T-helper 1 cell treated with Interleukin-12 subunit alpha and Interleukin-12 subunit beta and Interleukin-4 antibody, amounts not matched to agents 30 ng/mL and 1 ng/mL, for 36 hours (primary cell): Measurements from ENCODE around the gene ECHS1. TPM values are rescaled to one million over a fixed set of nuclear protein-coding genes. Genes with fewer than 3 reads are reported as not detected.
"Not testable (repeated sequence)": the region's sequence is repeated elsewhere in the genome, so short reads cannot be mapped to it uniquely, and the experiment has no call there.

Experiments
- intact Hi-C: fragments of 100-400 bp; cut with micrococcal nuclease; formaldehyde crosslinking; loops from one replicate; pipeline ENCODE4 v1.15.1; 2024
- total RNA-seq: library from RNA; stranded (reverse); gene quantifications from 2 replicates; pipeline ENCODE4 v1.2.3, GENCODE V29; 2022

ECHS1 gene
- total RNA-seq, 1 donor from 2014 or later, result 37.6 TPM

DNA sequence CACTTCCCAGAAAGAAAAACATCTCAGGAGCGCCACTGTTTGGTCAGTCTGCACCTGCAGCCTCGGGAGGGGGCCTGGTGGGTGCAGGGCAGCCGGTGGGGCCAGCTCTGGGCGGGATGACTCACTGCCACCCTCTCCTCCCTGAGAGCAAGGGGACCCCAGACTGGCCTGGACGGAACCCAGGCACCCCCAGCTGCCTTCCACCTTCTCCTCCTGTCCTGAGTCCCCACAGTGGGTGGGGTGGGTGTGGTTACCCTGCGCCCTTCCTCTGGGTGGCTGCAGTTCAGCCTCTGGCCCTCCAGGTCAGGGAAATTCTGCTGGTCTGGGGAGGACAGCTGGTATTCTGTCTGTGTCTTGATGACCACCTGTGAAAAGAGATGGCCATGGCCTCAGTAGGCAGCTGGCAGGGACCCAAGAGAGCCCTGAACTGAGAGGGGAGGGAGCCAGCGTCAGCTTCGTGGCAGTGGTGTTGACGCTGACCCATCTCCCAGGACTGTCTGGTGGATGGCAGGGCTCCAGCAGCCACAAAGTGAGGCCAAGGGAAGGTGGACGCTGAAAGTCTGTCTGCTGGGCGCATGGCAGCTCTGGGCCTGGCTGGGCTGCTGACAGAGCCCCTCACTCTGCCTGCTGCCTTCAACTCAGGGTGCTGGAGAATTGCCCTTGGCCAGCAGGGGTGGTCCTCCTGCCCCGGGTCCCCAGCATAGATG, 45.4 kb downstream of the ECHS1 start:
- intact Hi-C loops, result loop anchor here (2.0 kb wide), 3 partner anchors 31 to 67 kb away; partner anchors contain the start of genes ECHS1, FUOM and MTG1

DNA sequence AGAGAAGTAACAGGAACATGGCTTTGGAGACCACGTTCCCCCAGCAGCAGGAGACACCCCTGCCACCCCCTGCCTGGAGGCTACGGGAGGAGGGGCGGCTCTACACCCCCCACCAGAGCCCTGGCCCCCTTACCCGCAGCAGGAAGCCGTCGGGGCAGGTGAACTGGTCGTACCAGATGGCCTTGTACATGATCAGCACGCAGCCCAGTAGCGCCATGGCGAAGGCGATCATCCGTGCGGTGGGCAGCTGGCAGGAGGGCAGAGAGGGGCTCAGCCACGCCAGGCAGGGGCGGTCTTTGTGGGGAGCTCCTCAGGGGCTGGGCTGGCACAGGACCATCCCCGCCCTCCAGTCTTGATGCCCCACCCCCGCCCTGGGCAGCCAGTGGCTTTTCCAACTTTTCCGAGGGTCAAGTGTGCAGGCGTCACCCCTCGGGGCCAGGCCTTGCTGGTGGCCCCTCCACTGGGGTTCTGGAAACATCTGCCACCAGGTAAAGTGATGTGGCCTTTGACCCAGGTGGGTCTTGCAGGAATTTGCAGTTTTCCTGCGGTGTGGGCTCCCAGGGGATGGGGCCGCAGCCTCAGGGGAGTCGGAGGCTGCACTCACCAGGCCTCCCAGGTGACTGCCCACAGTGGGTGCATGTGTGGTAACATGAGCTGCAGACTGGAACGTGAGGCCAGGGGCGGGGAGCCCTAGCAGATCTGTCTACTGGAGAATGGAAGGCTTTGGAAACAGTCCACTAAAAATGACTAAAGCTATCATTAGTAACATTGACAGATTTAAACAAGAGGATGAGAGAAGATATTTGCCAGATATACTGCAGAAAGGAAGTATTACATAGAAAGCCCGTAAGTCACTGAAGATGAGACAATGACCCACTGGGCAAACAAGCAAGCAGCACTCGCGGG, 46.2 kb downstream of the ECHS1 start:
- intact Hi-C loops, result no loop called here

DNA sequence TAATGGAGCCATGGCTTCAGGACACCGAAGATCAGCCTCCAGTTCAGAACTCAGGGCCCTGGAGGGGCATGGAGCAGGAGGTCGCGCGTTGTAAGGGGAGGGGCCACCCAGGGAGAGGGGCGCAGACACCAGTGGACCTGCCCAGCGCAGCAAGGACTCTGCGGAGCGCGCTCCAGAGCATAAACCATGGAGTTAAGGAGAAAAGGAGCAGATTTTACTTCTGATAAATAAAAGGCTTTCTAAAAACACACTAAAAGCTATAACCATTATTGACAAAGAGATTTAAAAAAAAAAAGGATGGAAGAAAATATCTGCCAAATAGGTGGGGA, 47.0 kb downstream of the ECHS1 start:
- intact Hi-C loops, result no loop called here

DNA sequence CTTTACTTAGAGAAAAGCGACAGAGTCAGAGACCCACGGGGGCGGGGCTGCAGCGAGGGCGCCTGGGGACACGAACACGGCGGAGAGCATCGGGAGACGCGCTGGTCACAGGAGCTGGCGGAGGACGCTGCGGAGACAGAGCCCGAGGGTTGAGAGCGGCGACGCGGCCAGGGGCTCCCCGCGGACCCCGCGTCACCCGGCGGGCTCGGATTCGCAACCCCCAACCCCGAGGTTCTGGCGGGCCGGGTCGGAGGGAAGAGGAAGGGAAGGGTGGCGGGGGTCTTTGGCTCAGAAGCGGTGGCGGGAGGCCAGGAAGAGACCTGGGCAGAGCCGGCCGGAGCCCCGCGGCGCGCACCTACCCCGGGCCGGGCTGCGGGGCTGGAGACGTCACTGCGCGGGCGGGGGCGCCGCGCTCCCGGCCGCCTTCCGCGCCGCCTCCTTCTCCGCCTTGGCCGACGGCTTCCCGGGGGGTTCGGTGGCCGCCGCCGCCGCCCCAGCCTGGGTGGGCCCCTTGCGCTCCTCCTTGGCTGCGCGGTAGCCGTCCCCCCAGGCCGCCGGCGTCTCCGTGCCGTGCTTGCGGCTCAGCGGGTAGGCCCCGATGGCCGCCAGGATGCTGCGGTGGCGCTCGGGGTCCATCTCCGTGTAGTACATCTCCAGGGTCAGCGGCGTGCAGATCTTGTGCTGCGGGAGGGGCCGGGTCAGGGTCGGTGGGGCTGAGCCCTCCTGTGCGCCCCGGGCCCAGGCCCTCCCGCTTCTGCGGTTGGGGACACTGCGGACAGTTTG, 47.5 kb downstream of the ECHS1 start:
- intact Hi-C loops, result no loop called here

DNA sequence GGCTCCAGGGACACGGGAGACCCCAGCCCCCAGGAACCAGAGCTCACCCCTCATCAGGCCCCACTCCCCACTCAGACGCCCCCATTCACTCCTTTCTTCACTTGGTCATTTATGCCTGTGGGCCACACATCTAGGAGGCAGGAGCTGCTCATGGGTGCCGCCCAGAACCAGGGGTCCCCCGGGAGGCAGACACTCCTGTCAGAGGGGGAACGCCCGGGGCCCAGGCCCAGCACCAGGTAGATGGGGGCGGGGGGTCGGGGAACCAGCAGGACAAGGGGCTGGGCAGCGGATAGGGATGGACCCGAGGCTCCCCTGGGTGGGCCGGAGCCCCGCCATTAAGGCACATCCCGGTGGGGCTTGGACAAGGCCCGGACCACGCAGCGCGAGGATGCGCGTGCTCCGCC, 48.3 kb downstream of the ECHS1 start:
- intact Hi-C loops, result no loop called here

DNA sequence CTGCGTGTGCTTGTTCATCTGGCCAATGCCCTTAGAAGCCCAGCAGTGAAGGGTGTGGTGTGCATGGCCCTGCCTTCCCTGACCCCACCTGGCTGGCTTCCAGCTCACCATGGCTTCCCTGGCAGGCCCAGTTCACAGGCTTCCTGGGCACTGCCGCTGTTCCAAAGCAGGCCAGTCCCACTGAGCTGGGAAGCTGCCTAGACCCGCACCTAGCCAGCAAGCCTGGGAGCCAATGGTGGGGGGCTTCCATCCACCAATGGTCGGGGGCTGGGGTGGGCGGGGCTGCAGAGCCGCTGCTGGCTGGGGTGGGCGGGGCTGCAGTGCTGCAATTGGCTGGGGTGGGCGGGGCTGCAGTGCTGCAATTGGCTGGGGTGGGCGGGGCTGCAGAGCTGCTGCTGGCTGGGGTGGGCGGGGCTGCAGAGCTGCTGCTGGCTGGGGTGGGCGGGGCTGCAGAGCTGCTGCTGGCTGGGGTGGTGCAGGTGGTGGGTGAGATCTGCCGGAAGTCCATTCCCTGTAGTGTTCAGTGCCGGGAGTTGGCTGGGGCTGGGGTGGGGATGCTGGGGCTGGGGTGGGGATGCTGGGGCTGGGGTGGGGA, 48.9 kb downstream of the ECHS1 start:
- intact Hi-C loops, result no loop called here

DNA sequence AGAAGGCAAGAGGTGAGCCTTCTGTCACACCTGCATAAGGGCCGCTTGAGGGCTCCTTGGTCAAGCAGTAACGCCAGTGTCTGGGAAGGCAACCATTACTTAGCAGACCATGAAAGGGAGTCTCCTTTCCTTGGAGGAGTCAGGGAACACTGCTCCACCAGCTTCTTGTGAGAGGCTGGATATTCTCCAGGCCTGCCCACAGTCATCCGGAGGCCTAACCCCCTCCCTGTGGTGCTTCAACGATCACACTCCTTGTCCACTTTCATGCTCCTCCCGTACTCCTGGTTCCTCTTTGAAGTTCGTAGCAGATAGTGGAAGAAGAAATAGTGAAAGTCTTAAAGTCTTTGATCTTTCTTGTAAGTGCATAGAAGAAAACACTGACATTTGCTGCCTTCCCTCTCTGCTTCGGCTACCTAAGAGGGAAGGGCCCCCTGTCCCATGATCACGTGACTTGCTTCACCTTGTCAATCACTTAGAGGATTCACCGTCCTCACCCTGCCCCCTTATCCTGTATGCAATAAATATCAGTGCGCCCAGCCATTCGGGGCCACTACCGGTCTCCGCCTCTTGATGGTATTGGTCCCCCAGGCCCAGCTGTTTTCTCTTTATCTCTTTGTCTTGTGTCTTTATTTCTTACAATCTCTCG, 51.0 kb downstream of the ECHS1 start:
- intact Hi-C loops, result not testable (repeated sequence)

DNA sequence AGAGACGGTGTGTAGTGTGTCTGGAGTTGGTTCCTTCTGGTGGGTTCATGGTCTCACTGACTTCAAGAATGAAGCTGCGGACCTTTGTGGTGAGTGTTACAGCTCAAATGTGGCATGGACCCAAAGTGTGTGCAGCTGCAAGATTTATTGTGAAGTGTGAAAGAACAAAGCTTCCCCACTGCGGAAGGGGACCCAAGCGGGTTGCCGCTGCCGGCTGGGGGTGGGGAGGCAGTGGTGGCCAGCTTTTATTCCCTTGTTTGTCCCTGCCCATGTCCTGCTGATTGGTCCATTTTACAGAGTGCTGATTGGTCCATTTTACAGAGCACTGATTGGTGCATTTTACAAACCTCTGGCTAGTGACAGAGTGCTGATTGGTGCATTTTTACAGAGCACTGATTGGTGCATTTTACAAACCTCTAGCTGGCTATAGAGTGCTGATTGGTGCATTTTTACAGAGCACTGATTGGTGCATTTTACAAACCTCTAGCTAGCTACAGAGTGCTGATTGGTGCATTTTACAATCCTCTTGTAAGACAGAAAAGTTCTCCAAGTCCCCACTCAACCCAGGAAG, 52.2 kb downstream of the ECHS1 start:
- intact Hi-C loops, result not testable (repeated sequence)

DNA sequence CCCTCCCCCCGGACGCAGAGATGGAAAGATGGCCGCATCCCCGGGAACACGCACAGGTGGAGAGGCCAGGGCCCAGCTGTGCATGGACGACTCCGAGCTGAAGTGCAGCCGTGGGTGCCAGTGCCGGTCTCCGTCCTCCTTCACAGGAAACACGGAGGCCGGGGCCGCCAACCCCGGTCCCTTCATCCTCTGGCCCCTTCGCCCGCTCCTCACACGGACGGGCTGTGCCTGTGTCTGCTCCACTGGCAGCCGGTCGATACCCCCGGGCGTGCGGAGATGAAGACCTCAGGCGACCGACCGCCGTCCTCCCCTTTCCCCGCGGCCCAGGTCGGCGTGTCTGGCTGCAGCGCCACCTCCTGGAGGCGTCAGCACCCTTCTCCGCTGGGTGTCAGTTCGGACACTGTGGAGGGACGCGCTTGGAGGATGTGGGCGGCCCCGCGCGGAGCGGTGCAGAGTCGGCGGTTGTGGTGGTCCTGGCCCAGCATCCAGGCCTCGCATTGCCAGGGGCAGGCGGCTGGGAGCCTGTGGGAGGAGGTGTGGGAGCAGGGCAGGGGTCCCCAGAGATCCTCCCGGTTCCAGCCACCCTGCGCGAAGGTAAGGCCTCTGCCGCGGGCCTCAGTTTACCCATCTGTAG, 54.5 kb downstream of the ECHS1 start:
- intact Hi-C loops, result loop anchor here (1.0 kb wide), 1 partner anchor 174 kb away; no protein-coding TSS in a partner anchor

DNA sequence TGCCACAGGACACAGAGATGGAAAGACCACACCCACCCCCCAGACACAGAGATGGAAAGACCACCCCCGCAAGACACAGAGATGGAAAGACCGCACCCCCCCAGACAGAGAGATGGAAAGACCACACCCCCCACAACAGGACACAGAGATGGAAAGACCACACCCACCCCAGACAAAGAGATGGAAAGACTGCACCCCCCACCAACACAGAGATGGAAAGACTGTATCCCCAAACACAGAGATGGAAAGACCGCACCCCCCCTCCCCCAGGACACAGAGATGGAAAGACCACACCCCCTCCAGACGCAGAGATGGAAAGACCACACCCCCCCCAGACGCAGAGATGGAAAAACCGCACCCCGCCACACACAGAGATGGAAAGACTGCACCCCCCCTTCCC, 56.4 kb downstream of the ECHS1 start:
- intact Hi-C loops, result no loop called here

DNA sequence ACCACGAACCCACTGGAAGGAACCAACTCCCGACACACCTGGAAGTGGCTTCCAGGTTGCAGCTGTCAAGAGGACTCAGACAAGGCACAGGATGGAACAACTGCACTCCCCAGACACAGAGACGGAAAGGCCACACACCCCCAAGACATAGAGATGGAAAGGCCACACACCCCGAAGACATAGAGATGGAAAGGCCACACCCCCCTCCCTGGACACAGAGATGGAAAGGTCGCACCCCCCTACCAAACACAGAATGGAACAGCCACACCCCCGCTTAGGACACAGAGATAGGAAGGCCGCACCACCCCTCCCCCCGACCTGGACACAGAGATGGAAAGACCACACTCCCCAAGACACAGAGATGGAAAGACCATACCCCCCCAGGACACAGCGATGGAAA, 56.9 kb downstream of the ECHS1 start:
- intact Hi-C loops, result no loop called here

DNA sequence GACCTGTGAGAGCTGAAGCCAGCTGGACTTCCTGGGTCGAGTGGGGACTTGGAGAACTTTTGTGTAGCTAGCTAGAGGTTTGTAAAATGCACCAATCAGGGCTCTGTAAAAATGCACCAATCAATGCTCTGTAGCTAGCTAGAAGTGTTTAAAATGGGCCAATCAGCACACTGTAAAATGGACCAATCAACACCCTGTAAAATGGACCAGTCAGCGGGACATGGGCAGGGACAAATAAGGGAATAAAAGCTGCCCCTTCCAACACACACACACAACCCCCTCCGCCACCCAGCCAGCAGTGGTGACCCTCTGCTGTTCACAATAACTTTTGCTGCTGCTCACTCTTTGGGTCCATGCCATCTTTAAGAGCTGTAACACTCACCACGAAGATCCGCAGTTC, 57.3 kb downstream of the ECHS1 start:
- intact Hi-C loops, result no loop called here

DNA sequence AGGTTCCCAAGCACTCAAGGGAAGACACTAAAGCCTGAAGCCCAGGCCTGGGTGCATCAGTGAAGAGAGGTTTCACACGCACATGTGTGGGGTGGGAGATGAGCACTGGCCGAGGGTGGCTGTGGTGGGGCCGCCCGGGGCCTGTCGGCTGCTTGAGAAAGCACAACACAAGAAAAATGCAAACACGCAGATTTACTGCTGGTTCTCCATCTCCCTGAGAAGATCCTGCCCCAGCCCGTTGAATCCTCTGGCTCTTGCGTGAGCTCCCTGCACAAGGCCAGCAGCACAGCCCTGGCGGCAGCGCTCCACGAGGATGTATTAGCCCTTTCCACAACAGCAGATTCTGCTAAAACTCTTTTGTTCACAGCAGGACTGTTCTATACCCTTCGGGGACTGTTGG, 58.2 kb downstream of the ECHS1 start:
- intact Hi-C loops, result no loop called here

DNA sequence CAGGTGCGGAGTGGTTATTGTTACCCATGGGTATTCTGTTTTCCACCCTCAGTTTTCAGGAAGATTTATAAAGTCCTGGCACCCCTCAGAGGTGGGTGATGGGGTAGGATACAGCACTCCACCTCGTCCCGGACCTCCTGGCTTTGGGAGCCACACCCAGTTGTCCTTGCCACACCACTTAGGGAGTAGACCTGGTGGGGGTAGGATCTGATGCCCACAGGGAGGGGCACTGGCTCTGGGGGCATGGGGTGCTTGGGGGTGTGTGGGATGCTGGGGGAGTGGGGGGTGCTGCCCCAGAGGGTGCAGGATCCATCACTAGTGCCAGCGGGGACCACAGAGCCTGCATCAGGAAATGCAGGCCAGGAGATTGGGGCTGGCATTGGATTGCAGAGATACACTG, 60.0 kb downstream of the ECHS1 start:
- intact Hi-C loops, result no loop called here

DNA sequence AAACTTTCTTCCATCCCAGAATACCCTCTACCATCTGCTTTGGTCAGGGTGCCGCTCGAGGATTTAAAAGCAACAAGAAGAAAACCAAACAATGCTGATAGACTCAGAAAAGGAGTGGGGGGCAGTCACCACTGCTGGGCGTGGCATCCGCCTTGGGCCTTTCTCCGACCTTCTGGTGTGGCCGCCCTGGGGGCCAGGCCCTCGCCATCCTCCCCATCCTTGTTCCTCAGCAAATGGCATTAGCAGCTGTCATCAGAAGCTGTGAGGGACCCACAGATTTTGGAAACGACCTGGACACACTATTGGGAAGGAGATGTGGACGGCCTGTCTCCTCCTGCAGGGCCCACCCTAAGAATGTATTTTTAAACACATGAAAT, 60.4 kb downstream of the ECHS1 start:
- intact Hi-C loops, result no loop called here

Other genes starting within 250 kb of the ECHS1 start
- gene KNDC1, start 213.1 kb downstream of the ECHS1 start, total RNA-seq, result 0.12 and 0.32 TPM in 2 replicates
- gene UTF1, start 143.1 kb downstream of the ECHS1 start, total RNA-seq, result not detected in 2 replicates
- gene VENTX, start 135.5 kb downstream of the ECHS1 start, total RNA-seq, result not detected in 2 replicates
- 290 and 302 TPM in 2 replicates for gene ADAM8, start 96.5 kb downstream of the ECHS1 start, total RNA-seq
- gene TUBGCP2, start 64.5 kb downstream of the ECHS1 start, total RNA-seq, result 59.2 and 61.6 TPM in 2 replicates
- 53.4 and 55.6 TPM in 2 replicates for gene ZNF511, start 64.4 kb downstream of the ECHS1 start, total RNA-seq
- gene CALY, start 36.5 kb downstream of the ECHS1 start, total RNA-seq, result 0.44 TPM in 1 of 2 replicates, not detected in the other
- gene PRAP1, start 26.0 kb downstream of the ECHS1 start, total RNA-seq, result not detected in 2 replicates
- 14.2 and 17.0 TPM in 2 replicates for gene FUOM, start 15.3 kb downstream of the ECHS1 start, total RNA-seq
- gene PAOX, start 5.9 kb upstream of the ECHS1 start, total RNA-seq, result 4.5 and 6.2 TPM in 2 replicates
- 51.7 and 56.0 TPM in 2 replicates for gene MTG1, start 20.8 kb upstream of the ECHS1 start, total RNA-seq
- not detected in 2 replicates for gene SPRN, start 51.3 kb upstream of the ECHS1 start, total RNA-seq
- 1.6 TPM in 2 replicates for gene SCART1, start 80.6 kb upstream of the ECHS1 start, total RNA-seq
- 0.56 and 1.0 TPM in 2 replicates for gene CYP2E1, start 154.0 kb upstream of the ECHS1 start, total RNA-seq
- gene SYCE1, start 192.2 kb upstream of the ECHS1 start, total RNA-seq, result 0.25 and 0.32 TPM in 2 replicates